IMR-90 (cell line): ENCODE measurements around the gene GIMAP5. TPM values are rescaled to one million over a fixed set of nuclear protein-coding genes. Genes with fewer than 3 reads are reported as not detected.

ENCODE experiments used
- ATAC-seq: fragments of 200-7000 bp; cut with Tn5 transposase; 2 replicates; pipeline ENCODE4 v1.9.1; 2020; ENCODE audit warnings: low read depth, mild to moderate bottlenecking, moderate library complexity
- BruUV-seq: library from RNA; stranded (reverse); fragments of 400-500 nt; replicated peaks from 2 replicates; lab custom pipeline; 2021; lab: Mats Ljungman, UMichigan
- CTCF ChIA-PET: fragments of 300-600 bp; formaldehyde crosslinking; extraction: SDS; loops from one replicate; lab custom pipeline; 2021; ENCODE audit warnings: antibody characterized with exemption; lab: Yijun Ruan, JAX
- POLR2A ChIA-PET: fragments of 300-600 bp; sonication (Branson Sonifier 250); formaldehyde crosslinking; loops from one replicate; lab custom pipeline; 2022; ENCODE audit warnings: antibody characterized with exemption; ENCODE audit not compliant: unreplicated experiment; lab: Charles Lee
- DNase-seq: peaks from one replicate; pipeline ENCODE4 v3.0.0; 2013
- H2AFZ ChIP-seq: replicated peaks from 2 replicates; pipeline ENCODE3; 2013; ENCODE audit warnings: low read length, mild to moderate bottlenecking; ENCODE audit not compliant: poor library complexity
- H2AK5ac ChIP-seq: 2 replicates; pipeline ENCODE4 v1.6.1; 2013; ENCODE audit warnings: low read depth, low read length, inconsistent platforms
- H2AK9ac ChIP-seq: replicated peaks from 2 replicates; pipeline ENCODE3; 2013; ENCODE audit warnings: mild to moderate bottlenecking, low read depth, low read length, moderate library complexity; ENCODE audit not compliant: poor library complexity
- H2BK120ac ChIP-seq: 2 replicates; pipeline ENCODE4 v1.6.1; 2013; ENCODE audit warnings: low read depth, low read length, inconsistent platforms
- H2BK15ac ChIP-seq: 3 replicates; pipeline ENCODE4 v1.6.1; 2013; ENCODE audit warnings: low read depth, low read length, inconsistent platforms
- H2BK20ac ChIP-seq: 2 replicates; pipeline ENCODE4 v1.6.1; 2013; ENCODE audit warnings: low read depth, mild to moderate bottlenecking, inconsistent platforms, low read length, moderate library complexity
- H2BK5ac ChIP-seq: 2 replicates; pipeline ENCODE4 v1.6.1; 2013; ENCODE audit warnings: mild to moderate bottlenecking, low read depth, low read length, inconsistent platforms; ENCODE audit not compliant: poor library complexity, severe bottlenecking
- H3K14ac ChIP-seq: replicated peaks from 2 replicates; pipeline ENCODE4 v1.6.1; 2013; ENCODE audit warnings: low read depth, low read length, inconsistent platforms
- H3K18ac ChIP-seq: 2 replicates; pipeline ENCODE4 v1.6.1; 2013; ENCODE audit warnings: low read depth, low read length, control low read depth
- H3K23ac ChIP-seq: 2 replicates; pipeline ENCODE4 v1.6.1; 2013; ENCODE audit warnings: low read depth, low read length, inconsistent platforms
- H3K27ac ChIP-seq: 2 replicates; pipeline ENCODE4 v1.5.1; 2013; ENCODE audit warnings: mild to moderate bottlenecking, control low read depth, low read length; ENCODE audit not compliant: insufficient read depth
- H3K27me3 ChIP-seq: 2 replicates; pipeline ENCODE4 v1.6.1; 2013; ENCODE audit warnings: low read length; ENCODE audit not compliant: control insufficient read depth, insufficient read depth
- H3K36me3 ChIP-seq: 2 replicates; pipeline ENCODE4 v1.6.1; 2013; ENCODE audit warnings: low read length, mixed read lengths; ENCODE audit not compliant: control insufficient read depth, insufficient read depth
- H3K4ac ChIP-seq: 2 replicates; pipeline ENCODE4 v1.6.1; 2013; ENCODE audit warnings: low read depth, low read length, inconsistent platforms
- H3K4me1 ChIP-seq: 2 replicates; pipeline ENCODE4 v1.6.1; 2013; ENCODE audit warnings: low read length, mixed read lengths; ENCODE audit not compliant: control insufficient read depth, insufficient read depth
- H3K4me2 ChIP-seq: 2 replicates; pipeline ENCODE4 v1.6.1; 2013; ENCODE audit warnings: low read depth, mild to moderate bottlenecking, control low read depth, low read length, moderate library complexity
- H3K4me3 ChIP-seq: 2 replicates; pipeline ENCODE4 v1.5.1; 2013; ENCODE audit warnings: low read depth, mild to moderate bottlenecking, control low read depth, low read length, moderate library complexity; ENCODE audit not compliant: insufficient read depth
- H3K56ac ChIP-seq: 2 replicates; pipeline ENCODE4 v1.6.1; 2013; ENCODE audit warnings: low read length, inconsistent platforms; ENCODE audit not compliant: insufficient read depth; ENCODE audit errors: extremely low read depth
- H3K79me1 ChIP-seq, 2 experiments: 2 replicates each; pipeline ENCODE4 v1.6.1; 2013; ENCODE audit warnings: low read length in 2 of 2, inconsistent platforms in 1 of 2, low read depth in 1 of 2
- H3K9ac ChIP-seq: 2 replicates; pipeline ENCODE4 v1.6.1; 2013; ENCODE audit warnings: low read depth, low read length, control low read depth
- H3K9me1 ChIP-seq: 2 replicates; pipeline ENCODE4 v1.6.1; 2013; ENCODE audit warnings: low read length, inconsistent platforms; ENCODE audit not compliant: insufficient read depth
- H3K9me3 ChIP-seq: 2 replicates; pipeline ENCODE4 v1.6.1; 2013; ENCODE audit warnings: low read length; ENCODE audit not compliant: control insufficient read depth, insufficient read depth
- H4K20me1 ChIP-seq: 2 replicates; pipeline ENCODE4 v1.6.1; 2013; ENCODE audit warnings: low read length, inconsistent platforms; ENCODE audit not compliant: insufficient read depth
- H4K5ac ChIP-seq: 2 replicates; pipeline ENCODE4 v1.6.1; 2013; ENCODE audit warnings: mild to moderate bottlenecking, low read depth, low read length, control low read depth
- H4K8ac ChIP-seq, 2 experiments: 2 replicates each; pipeline ENCODE4 v1.6.1; 2013; ENCODE audit warnings: low read depth in 2 of 2, low read length in 2 of 2, control low read depth in 1 of 2, inconsistent platforms in 1 of 2
- H4K91ac ChIP-seq: 2 replicates; pipeline ENCODE4 v1.6.1; 2013; ENCODE audit warnings: low read depth, low read length, inconsistent platforms; ENCODE audit not compliant: insufficient read depth
- BHLHE40 ChIP-seq: fragments of 150-350 bp; IDR thresholded peaks from 2 replicates; pipeline ENCODE4 v1.6.1; 2016; ENCODE audit warnings: mild to moderate bottlenecking, low read depth, low read length
- MAFK ChIP-seq: IDR thresholded peaks from 2 replicates; pipeline ENCODE4 v1.6.1; 2012; ENCODE audit warnings: low read depth, low read length, improper control_type of control experiment
- NFE2L2 ChIP-seq: fragments of 150-350 bp; IDR thresholded peaks from 2 replicates; pipeline ENCODE4 v1.6.1; 2016; ENCODE audit warnings: low read depth, mild to moderate bottlenecking, low read length
- POLR2A ChIP-seq: IDR thresholded peaks from 2 replicates; pipeline ENCODE4 v1.6.1; 2012; ENCODE audit warnings: mild to moderate bottlenecking, low read depth, low read length
- RAD21 ChIP-seq: IDR thresholded peaks from 2 replicates; pipeline ENCODE4 v1.6.1; 2012; ENCODE audit warnings: low read length, improper control_type of control experiment
- WGBS, 2 experiments: methylation state at CpG; one replicate each; pipeline versions ENCODE4 v1.1.5 to v1.1.7; 2013; ENCODE audit warnings: missing lambda C conversion rate in 2 of 2; ENCODE audit not compliant: insufficient read length in 1 of 2; ENCODE audit errors: extremely low coverage in 2 of 2; 5-methylcytosine and 5-hydroxymethylcytosine counted together
- dilution Hi-C: fragments of 300-500 bp; cut with HindIII; formaldehyde crosslinking; loops from one replicate; pipeline ENCODE4 v1.14.3; 2018; ENCODE audit warnings: low sequenced_read_pairs; ENCODE audit not compliant: unreplicated experiment
- in situ Hi-C: fragments of 300-500 bp; cut with MboI; formaldehyde crosslinking; loops from 3 replicates; pipeline ENCODE4 v1.14.3; 2019; ENCODE audit warnings: low sequenced_read_pairs, inconsistent platforms, mixed read lengths
- intact Hi-C: fragments of 100-400 bp; cut with micrococcal nuclease; formaldehyde crosslinking; loops from 2 replicates; pipeline ENCODE4 v1.10.0; 2022
- polyA plus RNA-seq, 3 experiments: library from polyadenylated mRNA; depleted of rRNA; stranded (reverse); fragments of >200 nt; gene quantifications; 2 replicates each; pipeline ENCODE4 v1.2.3, GENCODE V29; 2012; ENCODE audit warnings: low replicate concordance in 1 of 3
- total RNA-seq: library from RNA; depleted of rRNA; stranded (reverse); fragments of >200 nt; gene quantifications from 2 replicates; pipeline ENCODE4 v1.2.3, GENCODE V29; 2012
- TF ChIP-seq, protein P1 (sequence below): fragments of 150-350 bp; IDR thresholded peaks from 2 replicates; pipeline ENCODE4 v1.6.1; 2016; ENCODE audit warnings: low read depth, mild to moderate bottlenecking, low read length, moderate library complexity, borderline replicate concordance
- TF ChIP-seq, protein P2 (sequence below): fragments of 150-350 bp; IDR thresholded peaks from 2 replicates; pipeline ENCODE4 v1.6.1; 2017; ENCODE audit warnings: mild to moderate bottlenecking, antibody characterized with exemption, low read length, low read depth
- TF ChIP-seq, protein P3 (sequence below): conservative IDR thresholded peaks from 2 replicates; pipeline ENCODE4 v1.5.1; 2012; ENCODE audit warnings: mild to moderate bottlenecking, low read depth, low read length, improper control_type of control experiment

The GIMAP5 gene
- total and polyA plus RNA-seq, 2 of the 4 experiments (the other 2 are of a cell fraction): not detected

DNA sequence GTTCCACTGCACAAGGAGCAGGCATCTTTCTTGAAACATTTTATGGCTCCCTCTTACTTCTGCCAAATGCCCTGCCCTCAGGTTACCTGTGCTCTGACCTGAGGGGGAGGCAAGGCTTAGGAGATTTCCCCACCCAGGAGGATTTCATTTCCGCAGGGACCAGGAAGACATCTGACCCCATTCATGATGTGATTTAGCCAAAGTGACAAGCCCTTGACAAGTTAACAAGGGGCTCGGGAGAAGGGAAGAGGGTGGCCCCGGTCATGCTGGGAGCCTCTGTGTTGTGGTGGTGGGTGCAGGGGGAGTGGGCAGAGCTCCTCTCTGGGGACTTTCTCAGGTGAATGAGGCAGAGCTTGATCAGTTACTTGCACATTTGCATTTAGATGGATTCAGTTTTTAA, 18.9 kb downstream of the GIMAP5 start:
- Histone ChIP-seq H3K18ac (no peak overlapping the region), H3K79me1 (no peaks in the 10 kb centered on the region), H2BK120ac (no peak overlapping the region), H4K20me1 (no peaks in the 10 kb centered on the region), H3K9me1 (no peaks in the 10 kb centered on the region), H2AK9ac (no peak overlapping the region), H4K5ac (no peak overlapping the region), H2BK20ac (no peak overlapping the region), H3K9me3 (no peaks in the 10 kb centered on the region), H3K27ac (no peak overlapping the region), H2BK5ac (no peak overlapping the region), H3K4me2 (no peak overlapping the region), H3K4ac (no peak overlapping the region), H2BK15ac (no peak overlapping the region), H4K8ac (no peak overlapping the region), H3K23ac (no peak overlapping the region), H3K27me3 (no peaks in the 10 kb centered on the region), H3K4me1 (no peaks in the 10 kb centered on the region), H2AFZ (no peak overlapping the region), H4K91ac (no peak overlapping the region), H3K14ac (no peak overlapping the region), H3K9ac (no peak overlapping the region), H3K4me3 (no peak overlapping the region), H3K36me3 (no peaks in the 10 kb centered on the region), H3K56ac (no peak overlapping the region), H2AK5ac (no peak overlapping the region)
- in situ Hi-C loops (no loop called here), intact Hi-C loops (loop anchor here (10.0 kb wide), 1 partner anchor 471 kb away; no protein-coding TSS in a partner anchor), dilution Hi-C loops (no loop called here)
- ATAC-seq (no peak), DNase-seq (no peak)
- ChIA-PET POLR2A (no interaction called here), CTCF (no interaction called here)
- TF ChIP-seq, protein P1, sequence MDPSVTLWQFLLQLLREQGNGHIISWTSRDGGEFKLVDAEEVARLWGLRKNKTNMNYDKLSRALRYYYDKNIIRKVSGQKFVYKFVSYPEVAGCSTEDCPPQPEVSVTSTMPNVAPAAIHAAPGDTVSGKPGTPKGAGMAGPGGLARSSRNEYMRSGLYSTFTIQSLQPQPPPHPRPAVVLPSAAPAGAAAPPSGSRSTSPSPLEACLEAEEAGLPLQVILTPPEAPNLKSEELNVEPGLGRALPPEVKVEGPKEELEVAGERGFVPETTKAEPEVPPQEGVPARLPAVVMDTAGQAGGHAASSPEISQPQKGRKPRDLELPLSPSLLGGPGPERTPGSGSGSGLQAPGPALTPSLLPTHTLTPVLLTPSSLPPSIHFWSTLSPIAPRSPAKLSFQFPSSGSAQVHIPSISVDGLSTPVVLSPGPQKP: no peak
- no peak for TF ChIP-seq BHLHE40
- no peak for TF ChIP-seq MAFK
- TF ChIP-seq NFE2L2: no peak
- TF ChIP-seq POLR2A: no peak
- TF ChIP-seq, protein P2, sequence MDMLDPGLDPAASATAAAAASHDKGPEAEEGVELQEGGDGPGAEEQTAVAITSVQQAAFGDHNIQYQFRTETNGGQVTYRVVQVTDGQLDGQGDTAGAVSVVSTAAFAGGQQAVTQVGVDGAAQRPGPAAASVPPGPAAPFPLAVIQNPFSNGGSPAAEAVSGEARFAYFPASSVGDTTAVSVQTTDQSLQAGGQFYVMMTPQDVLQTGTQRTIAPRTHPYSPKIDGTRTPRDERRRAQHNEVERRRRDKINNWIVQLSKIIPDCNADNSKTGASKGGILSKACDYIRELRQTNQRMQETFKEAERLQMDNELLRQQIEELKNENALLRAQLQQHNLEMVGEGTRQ: no peak
- TF ChIP-seq RAD21: no peak
- TF ChIP-seq, protein P3, sequence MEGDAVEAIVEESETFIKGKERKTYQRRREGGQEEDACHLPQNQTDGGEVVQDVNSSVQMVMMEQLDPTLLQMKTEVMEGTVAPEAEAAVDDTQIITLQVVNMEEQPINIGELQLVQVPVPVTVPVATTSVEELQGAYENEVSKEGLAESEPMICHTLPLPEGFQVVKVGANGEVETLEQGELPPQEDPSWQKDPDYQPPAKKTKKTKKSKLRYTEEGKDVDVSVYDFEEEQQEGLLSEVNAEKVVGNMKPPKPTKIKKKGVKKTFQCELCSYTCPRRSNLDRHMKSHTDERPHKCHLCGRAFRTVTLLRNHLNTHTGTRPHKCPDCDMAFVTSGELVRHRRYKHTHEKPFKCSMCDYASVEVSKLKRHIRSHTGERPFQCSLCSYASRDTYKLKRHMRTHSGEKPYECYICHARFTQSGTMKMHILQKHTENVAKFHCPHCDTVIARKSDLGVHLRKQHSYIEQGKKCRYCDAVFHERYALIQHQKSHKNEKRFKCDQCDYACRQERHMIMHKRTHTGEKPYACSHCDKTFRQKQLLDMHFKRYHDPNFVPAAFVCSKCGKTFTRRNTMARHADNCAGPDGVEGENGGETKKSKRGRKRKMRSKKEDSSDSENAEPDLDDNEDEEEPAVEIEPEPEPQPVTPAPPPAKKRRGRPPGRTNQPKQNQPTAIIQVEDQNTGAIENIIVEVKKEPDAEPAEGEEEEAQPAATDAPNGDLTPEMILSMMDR: no peak
- BruUV-seq: no TSS peak
- 60% methylated on average over 1 of the region's 3 CpGs; no CpG with 5 or more reads in 1 of the 2 experiments for WGBS, 2 experiments
